ENCODE measurements around the gene CNTNAP2. TPM values are rescaled to one million over a fixed set of nuclear protein-coding genes. Genes with fewer than 3 reads are reported as not detected.

CNTNAP2 gene
- total and polyA plus RNA-seq, 2 of the 4 experiments (the other 2 are of a cell fraction): not detected

GRCh38 chr7:147584771-147585193 lies 1468.2 kb downstream of the CNTNAP2 start:
- POLR2A ChIA-PET (ENCODE audit: unreplicated experiment): no interaction called here
- Histone ChIP-seq H2AFZ (replicated peaks; ENCODE audit: low read length, poor library complexity) (peak overlapping the region; percentile 58), H3K4me2 (ENCODE audit: low read depth, low read length) (no peak overlapping the region), H2AK5ac (ENCODE audit: low read depth, low read length) (no peak overlapping the region), H4K8ac (ENCODE audit: low read depth in 2 of 2, low read length in 2 of 2) (no peak overlapping the region), H3K27me3 (ENCODE audit: control insufficient read depth, insufficient read depth, low read length) (no peaks in the 10 kb centered on the region), H4K5ac (ENCODE audit: low read depth, low read length) (no peak overlapping the region), H3K4me1 (ENCODE audit: control insufficient read depth, insufficient read depth, low read length) (no peaks in the 10 kb centered on the region), H3K18ac (ENCODE audit: low read depth, low read length) (no peak overlapping the region), H3K56ac (ENCODE audit: extremely low read depth, insufficient read depth, low read length) (no peak overlapping the region), H2BK5ac (ENCODE audit: low read depth, low read length, poor library complexity, severe bottlenecking) (no peak overlapping the region), H3K9me3 (ENCODE audit: control insufficient read depth, insufficient read depth, low read length) (no peaks in the 10 kb centered on the region), H4K20me1 (ENCODE audit: insufficient read depth, low read length) (no peaks in the 10 kb centered on the region), H2BK120ac (ENCODE audit: low read depth, low read length) (no peak overlapping the region), H3K9ac (ENCODE audit: low read depth, low read length) (no peak overlapping the region), H3K23ac (ENCODE audit: low read depth, low read length) (no peak overlapping the region), H2AK9ac (replicated peaks; ENCODE audit: low read depth, low read length, poor library complexity) (no peak overlapping the region), H4K91ac (ENCODE audit: insufficient read depth, low read depth, low read length) (no peak overlapping the region), H2BK20ac (ENCODE audit: low read depth, low read length) (no peak overlapping the region), H3K27ac (ENCODE audit: insufficient read depth, low read length) (no peak overlapping the region), H3K36me3 (ENCODE audit: control insufficient read depth, insufficient read depth, low read length) (no peaks in the 10 kb centered on the region), H3K79me1 (ENCODE audit: low read depth in 1 of 2, low read length in 2 of 2) (no peaks in the 10 kb centered on the region), H3K9me1 (ENCODE audit: insufficient read depth, low read length) (no peaks in the 10 kb centered on the region), H3K4me3 (ENCODE audit: insufficient read depth, low read depth, low read length) (no peak overlapping the region), H2BK15ac (ENCODE audit: low read depth, low read length) (no peak overlapping the region), H3K4ac (ENCODE audit: low read depth, low read length) (no peak overlapping the region), H3K14ac (replicated peaks; ENCODE audit: low read depth, low read length) (no peak overlapping the region)
- BruUV-seq (replicated peaks): no TSS peak
- in situ Hi-C loops (cut with MboI; ENCODE audit: low sequenced_read_pairs) (no loop called here), dilution Hi-C loops (cut with HindIII; ENCODE audit: low sequenced_read_pairs, unreplicated experiment) (no loop called here), intact Hi-C loops (cut with micrococcal nuclease) (no loop called here)
- no CpG with 5 or more reads among the region's 5 CpGs for WGBS, 2 experiments (ENCODE audit: extremely low coverage in 2 of 2, insufficient read length in 1 of 2)
- ATAC-seq (ENCODE audit: low read depth): no peak
- CTCF ChIA-PET: no interaction called here
- no peak for TF ChIP-seq CTCF (conservative IDR thresholded peaks at IDR 0.05; ENCODE audit: low read depth, low read length)
- no peak for TF ChIP-seq CEBPB (IDR thresholded peaks at IDR 0.05; ENCODE audit: low read depth, low read length)
- TF ChIP-seq MAFK (IDR thresholded peaks at IDR 0.05; ENCODE audit: low read depth, low read length): no peak
- no peak for TF ChIP-seq USF2 (IDR thresholded peaks at IDR 0.05; ENCODE audit: low read depth, low read length)
- no peak for TF ChIP-seq RCOR1 (IDR thresholded peaks at IDR 0.05; ENCODE audit: insufficient replicate concordance, low read length)
- TF ChIP-seq NFE2L2 (IDR thresholded peaks at IDR 0.05; ENCODE audit: low read depth, low read length): no peak
- no peak for TF ChIP-seq FOS (IDR thresholded peaks at IDR 0.05; ENCODE audit: low read depth, low read length)
- TF ChIP-seq RFX5 (IDR thresholded peaks at IDR 0.05; ENCODE audit: low read depth, low read length): no peak
- TF ChIP-seq POLR2A (IDR thresholded peaks at IDR 0.05; ENCODE audit: low read depth, low read length): no peak
- no peak for TF ChIP-seq MXI1 (IDR thresholded peaks at IDR 0.05; ENCODE audit: borderline replicate concordance, low read depth, low read length)
- no peak for TF ChIP-seq BHLHE40 (IDR thresholded peaks at IDR 0.05; ENCODE audit: low read depth, low read length)
- no peak for TF ChIP-seq CHD1 (IDR thresholded peaks at IDR 0.05; ENCODE audit: low read depth, low read length)
- no peak for TF ChIP-seq ELK1 (IDR thresholded peaks at IDR 0.05; ENCODE audit: borderline replicate concordance, low read depth, low read length)
- no peak for TF ChIP-seq RAD21 (IDR thresholded peaks at IDR 0.05; ENCODE audit: low read length)
- no peak for TF ChIP-seq SMC3 (IDR thresholded peaks at IDR 0.05; ENCODE audit: low read depth, low read length)
- TF ChIP-seq MAZ (IDR thresholded peaks at IDR 0.05; ENCODE audit: borderline replicate concordance, low read depth, low read length): no peak
- DNase-seq: no peak
